Testis (tissue), 2 donors: ENCODE data around the gene DUSP28.

Experiments used
- POLR2A ChIP-seq: fragments of 450-650 bp; IDR thresholded peaks from one replicate; pipeline ENCODE4 v1.6.1; 2017; ENCODE audit warnings: antibody characterized with exemption, mild to moderate bottlenecking, moderate library complexity
- TF ChIP-seq, protein P1 (sequence below), 3 experiments: fragments of 450-650 bp in 2 of 3; fragments of 200-600 bp in 1 of 3; sonication (generic) in 1 of 3; IDR thresholded peaks; one replicate each; pipeline ENCODE4 v1.5.1; 2016 to 2019; ENCODE audit warnings: antibody characterized with exemption in 3 of 3, mild to moderate bottlenecking in 2 of 3, moderate library complexity in 1 of 3

DNA sequence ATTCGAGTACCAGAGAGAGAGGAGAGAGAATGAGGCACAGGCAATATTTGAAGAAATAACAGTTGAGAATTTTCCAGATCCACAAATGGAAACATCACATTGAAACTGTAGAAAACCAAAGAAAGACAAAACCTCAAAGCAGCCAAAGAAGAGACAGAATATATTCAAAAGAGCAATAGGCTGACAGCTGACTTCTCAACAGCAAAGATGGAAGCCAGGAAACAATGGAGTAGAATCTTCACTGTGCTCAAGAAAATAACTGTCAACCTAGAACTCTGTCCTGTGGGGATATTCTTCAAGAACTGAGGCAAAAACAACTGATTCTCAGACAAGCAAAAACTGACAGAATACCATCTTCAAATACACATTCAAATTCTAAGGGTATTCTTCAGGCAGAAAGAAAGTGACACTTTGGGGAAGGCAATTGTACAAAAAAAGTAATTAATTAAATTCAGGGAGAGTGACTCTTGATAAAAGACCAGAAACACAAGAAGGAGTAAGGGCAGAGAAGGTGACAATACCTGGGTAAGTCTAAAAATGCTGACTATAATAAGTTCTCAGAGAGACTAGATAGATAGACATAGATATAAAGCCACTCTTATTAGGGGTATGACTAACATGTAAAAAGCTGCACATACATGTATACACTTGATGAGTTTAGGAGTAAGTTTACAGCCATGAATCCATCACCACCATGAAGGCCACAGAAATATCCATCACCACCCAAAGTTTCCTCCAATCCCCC, 28.0 kb upstream of the DUSP28 start:
- TF ChIP-seq, protein P1, sequence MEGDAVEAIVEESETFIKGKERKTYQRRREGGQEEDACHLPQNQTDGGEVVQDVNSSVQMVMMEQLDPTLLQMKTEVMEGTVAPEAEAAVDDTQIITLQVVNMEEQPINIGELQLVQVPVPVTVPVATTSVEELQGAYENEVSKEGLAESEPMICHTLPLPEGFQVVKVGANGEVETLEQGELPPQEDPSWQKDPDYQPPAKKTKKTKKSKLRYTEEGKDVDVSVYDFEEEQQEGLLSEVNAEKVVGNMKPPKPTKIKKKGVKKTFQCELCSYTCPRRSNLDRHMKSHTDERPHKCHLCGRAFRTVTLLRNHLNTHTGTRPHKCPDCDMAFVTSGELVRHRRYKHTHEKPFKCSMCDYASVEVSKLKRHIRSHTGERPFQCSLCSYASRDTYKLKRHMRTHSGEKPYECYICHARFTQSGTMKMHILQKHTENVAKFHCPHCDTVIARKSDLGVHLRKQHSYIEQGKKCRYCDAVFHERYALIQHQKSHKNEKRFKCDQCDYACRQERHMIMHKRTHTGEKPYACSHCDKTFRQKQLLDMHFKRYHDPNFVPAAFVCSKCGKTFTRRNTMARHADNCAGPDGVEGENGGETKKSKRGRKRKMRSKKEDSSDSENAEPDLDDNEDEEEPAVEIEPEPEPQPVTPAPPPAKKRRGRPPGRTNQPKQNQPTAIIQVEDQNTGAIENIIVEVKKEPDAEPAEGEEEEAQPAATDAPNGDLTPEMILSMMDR (IDR thresholded peaks at IDR 0.05): no peak
- TF ChIP-seq POLR2A: no peak
